ENCODE measurements around the gene SLC44A1.

SLC44A1 gene

GRCh38 chr9:105438141-105438806 is 193.8 kb downstream of the SLC44A1 start:
- DNase-seq, result no peak

- DNase-seq, result no peak
These were observed 195.0 kb downstream of the SLC44A1 start for GRCh38 chr9:105439428-105439827.

- no peak for DNase-seq
These were observed 197.2 kb downstream of the SLC44A1 start for GRCh38 chr9:105441616-105442160.

GRCh38 chr9:105443121-105443520 is 198.7 kb downstream of the SLC44A1 start:
- DNase-seq, result no peak

GRCh38 chr9:105444130-105444529 is 199.7 kb downstream of the SLC44A1 start:
- no peak for DNase-seq

GRCh38 chr9:105445203-105445881 is 200.9 kb downstream of the SLC44A1 start:
- no peak for DNase-seq

- no peak for DNase-seq
These were observed 202.9 kb downstream of the SLC44A1 start for GRCh38 chr9:105447386-105447813.

GRCh38 chr9:105447814-105448812 is 203.7 kb downstream of the SLC44A1 start, which contains the start of gene FSD1L:
Gene FSD1L, plus strand, starts transcription at chr9:105448034. Its CDS starts 187 bp downstream, at chr9:105448221.
- DNase-seq, result peak; percentile 86

- no peak for DNase-seq
These were observed 204.6 kb downstream of the SLC44A1 start for GRCh38 chr9:105449081-105449480.

GRCh38 chr9:105452185-105452584 is 207.7 kb downstream of the SLC44A1 start:
- DNase-seq, result no peak

GRCh38 chr9:105455836-105456475 is 211.5 kb downstream of the SLC44A1 start:
- no peak for DNase-seq

- no peak for DNase-seq
These were observed 213.3 kb downstream of the SLC44A1 start for GRCh38 chr9:105457560-105458294.

- no peak for DNase-seq
These were observed 214.0 kb downstream of the SLC44A1 start for GRCh38 chr9:105458404-105458803.

GRCh38 chr9:105459336-105459735 is 214.9 kb downstream of the SLC44A1 start:
- DNase-seq, result no peak

- no peak for DNase-seq
These were observed 222.5 kb downstream of the SLC44A1 start for GRCh38 chr9:105466898-105467455.

GRCh38 chr9:105468875-105469274 is 224.4 kb downstream of the SLC44A1 start:
- DNase-seq, result no peak

- DNase-seq, result no peak
These were observed 228.8 kb downstream of the SLC44A1 start for GRCh38 chr9:105473221-105473620.

- no peak for DNase-seq
These were observed 230.9 kb downstream of the SLC44A1 start for GRCh38 chr9:105475302-105475701.

GRCh38 chr9:105479846-105480245 is 235.4 kb downstream of the SLC44A1 start:
- no peak for DNase-seq

GRCh38 chr9:105483618-105484017 is 239.2 kb downstream of the SLC44A1 start:
- no peak for DNase-seq

- DNase-seq, result no peak
These were observed 239.8 kb downstream of the SLC44A1 start for GRCh38 chr9:105484226-105484625.
